Endothelial cell of umbilical vein (primary cell): Measurements from ENCODE around the gene ABHD8. TPM values are rescaled to one million over a fixed set of nuclear protein-coding genes. Genes with fewer than 3 reads are reported as not detected.

Source experiments
- BruUV-seq: library from RNA; stranded (reverse); fragments of 400-500 nt; replicated peaks from 2 replicates; lab custom pipeline; 2021; lab: Mats Ljungman, UMichigan
- CTCF ChIA-PET: fragments of 300-600, 350-600 bp; sonication (Branson Sonifier 250); formaldehyde crosslinking; loops from one replicate; lab custom pipeline; 2021; ENCODE audit warnings: antibody characterized with exemption, inconsistent platforms; lab: Charles Lee
- POLR2A ChIA-PET: fragments of 300-600, 350-600 bp; sonication (Branson Sonifier 250); formaldehyde crosslinking; loops from one replicate; lab custom pipeline; 2021; ENCODE audit warnings: antibody characterized with exemption, inconsistent platforms; lab: Charles Lee
- DNase-seq: peaks from one replicate; pipeline ENCODE4 v3.0.0-alpha.2; 2011; ENCODE audit warnings: low read depth, low spot score
- FAIRE-seq: peaks from 2 replicates; lab custom pipeline; 2011; peaks lifted over from hg19 to GRCh38; lab: Jason Lieb, UNC
- H2AFZ ChIP-seq: 2 replicates; pipeline ENCODE4 v1.6.0; 2012; ENCODE audit warnings: low read depth, low read length, control low read depth, inconsistent platforms
- H3K27ac ChIP-seq: 2 replicates; pipeline ENCODE4 v1.5.1; 2011; ENCODE audit warnings: low read depth, mild to moderate bottlenecking, control low read depth, low read length, moderate library complexity; ENCODE audit not compliant: insufficient read depth
- H3K27me3 ChIP-seq, 2 experiments: 2 replicates each; pipeline versions ENCODE4 v1.6.0 to v1.6.1; 2011; ENCODE audit warnings: low read length in 2 of 2, mixed read lengths in 1 of 2; ENCODE audit not compliant: control insufficient read depth in 2 of 2, insufficient read depth in 2 of 2
- H3K36me3 ChIP-seq, 2 experiments: 2 replicates in 1 of 2; 3 replicates in 1 of 2; pipeline ENCODE4 v1.5.1; 2011; ENCODE audit warnings: low read length in 2 of 2, mild to moderate bottlenecking in 1 of 2, moderate library complexity in 1 of 2; ENCODE audit not compliant: control insufficient read depth in 2 of 2, insufficient read depth in 2 of 2; ENCODE audit errors: extremely low read depth in 1 of 2
- H3K4me1 ChIP-seq: 3 replicates; pipeline ENCODE4 v1.5.1; 2011; ENCODE audit warnings: mild to moderate bottlenecking, low read length; ENCODE audit not compliant: control insufficient read depth, insufficient read depth; ENCODE audit errors: extremely low read depth
- H3K4me2 ChIP-seq: 2 replicates; pipeline ENCODE4 v1.6.1; 2011; ENCODE audit warnings: low read length, control low read depth, mixed read lengths; ENCODE audit not compliant: insufficient read depth
- H3K4me3 ChIP-seq, 3 experiments: fragments of 200-600 bp in 1 of 3; sonication (generic), shearing (Covaris generic) in 1 of 3; replicated peaks in 1 of 3; 2 replicates each; pipeline ENCODE4 v1.5.1; 2011 to 2016; ENCODE audit warnings: control low read depth in 3 of 3, low read length in 3 of 3, mild to moderate bottlenecking in 2 of 3, inconsistent platforms in 1 of 3, low read depth in 1 of 3, moderate library complexity in 1 of 3; ENCODE audit not compliant: insufficient read depth in 1 of 3
- H3K79me2 ChIP-seq: 2 replicates; pipeline ENCODE4 v1.6.0; 2012; ENCODE audit warnings: low read length, inconsistent platforms; ENCODE audit not compliant: control insufficient read depth, insufficient read depth
- H3K9ac ChIP-seq: replicated peaks from 2 replicates; pipeline ENCODE3; 2011; ENCODE audit warnings: low read length, control low read depth; ENCODE audit not compliant: insufficient read depth; ENCODE audit errors: extremely low read depth
- H3K9me1 ChIP-seq: replicated peaks from 3 replicates; pipeline ENCODE4 v1.6.0; 2011; ENCODE audit warnings: mild to moderate bottlenecking, low read length; ENCODE audit not compliant: control insufficient read depth, insufficient read depth; ENCODE audit errors: extremely low read depth
- H3K9me3 ChIP-seq: replicated peaks from 2 replicates; pipeline ENCODE4 v1.5.1; 2012; ENCODE audit warnings: low read length, inconsistent platforms; ENCODE audit not compliant: control insufficient read depth, insufficient read depth
- H4K20me1 ChIP-seq: replicated peaks from 2 replicates; pipeline ENCODE3; 2011; ENCODE audit warnings: mild to moderate bottlenecking, low read length; ENCODE audit not compliant: control insufficient read depth, insufficient read depth; ENCODE audit errors: extremely low read depth
- EZH2 ChIP-seq: IDR thresholded peaks from 2 replicates; pipeline ENCODE4 v1.6.1; 2012; ENCODE audit warnings: borderline replicate concordance, low read depth, mild to moderate bottlenecking, moderate library complexity, low read length, inconsistent platforms; ENCODE audit not compliant: severe bottlenecking
- FOS ChIP-seq: IDR thresholded peaks from 2 replicates; pipeline ENCODE4 v1.6.1; 2011; ENCODE audit warnings: mild to moderate bottlenecking, low read length, moderate library complexity, borderline replicate concordance; ENCODE audit not compliant: insufficient read depth
- GATA2 ChIP-seq: IDR thresholded peaks from 2 replicates; pipeline ENCODE4 v1.7.0; 2011; ENCODE audit warnings: low read depth, mild to moderate bottlenecking, moderate library complexity, mixed read lengths, low read length; ENCODE audit not compliant: insufficient read length, insufficient read depth
- JUN ChIP-seq: IDR thresholded peaks from 2 replicates; pipeline ENCODE4 v1.6.1; 2011; ENCODE audit warnings: borderline replicate concordance, low read depth; ENCODE audit not compliant: insufficient read length, insufficient read depth
- MYC ChIP-seq: IDR thresholded peaks from one replicate; pipeline ENCODE4 v1.6.1; 2011; ENCODE audit warnings: mild to moderate bottlenecking, low read depth, low read length
- POLR2A ChIP-seq: IDR thresholded peaks from 2 replicates; pipeline ENCODE4 v1.6.1; 2012; ENCODE audit warnings: low read depth, mild to moderate bottlenecking, control low read depth, low read length
- POLR2AphosphoS5 ChIP-seq: IDR thresholded peaks from 2 replicates; pipeline ENCODE4 v1.6.1; 2012; ENCODE audit warnings: low read depth, mild to moderate bottlenecking, control low read depth, low read length, moderate library complexity; ENCODE audit not compliant: insufficient read depth
- dilution Hi-C: fragments of 300-500 bp; cut with MboI; formaldehyde crosslinking; loops from one replicate; pipeline ENCODE4 v1.15.0; 2019; ENCODE audit warnings: low sequenced_read_pairs; ENCODE audit not compliant: extremely low pct_ligation_motif_present
- intact Hi-C: fragments of 100-400 bp; cut with micrococcal nuclease; formaldehyde crosslinking; loops from one replicate; pipeline ENCODE4 v1.10.0; 2022
- polyA plus RNA-seq, 4 experiments: library from polyadenylated mRNA; depleted of rRNA in 3 of 4; stranded (reverse) in 3 of 4; unstranded in 1 of 4; fragments of >200 nt; gene quantifications; 2 replicates each; pipeline versions ENCODE4 v1.2.1 to v1.2.3, GENCODE V29; 2011 to 2012; ENCODE audit warnings: missing spikeins in 1 of 4
- total RNA-seq: library from RNA; stranded (reverse); gene quantifications from 2 replicates; pipeline ENCODE4 v1.2.3, GENCODE V29; 2021
- TF ChIP-seq, protein P1 (sequence below): IDR thresholded peaks from 2 replicates; pipeline ENCODE4 v1.6.1; 2011; ENCODE audit not compliant: insufficient read depth, insufficient read length
- TF ChIP-seq, protein P2 (sequence below), 2 donors: IDR thresholded peaks; 1 replicate in 1 of 2; 2 replicates in 1 of 2; pipeline ENCODE4 v1.5.1; 2011; ENCODE audit warnings: low read length in 2 of 2, mild to moderate bottlenecking in 2 of 2, moderate library complexity in 2 of 2, control low read depth in 1 of 2, inconsistent platforms in 1 of 2, low read depth in 1 of 2; ENCODE audit not compliant: insufficient read depth in 1 of 2; ENCODE audit errors: extremely low read depth in 1 of 2

Gene ABHD8
- total and polyA plus RNA-seq, 2 donors (not counting 3 experiments of a cell fraction or from before 2014, with no cell fraction given) = 5.9 to 8.7 TPM

DNA sequence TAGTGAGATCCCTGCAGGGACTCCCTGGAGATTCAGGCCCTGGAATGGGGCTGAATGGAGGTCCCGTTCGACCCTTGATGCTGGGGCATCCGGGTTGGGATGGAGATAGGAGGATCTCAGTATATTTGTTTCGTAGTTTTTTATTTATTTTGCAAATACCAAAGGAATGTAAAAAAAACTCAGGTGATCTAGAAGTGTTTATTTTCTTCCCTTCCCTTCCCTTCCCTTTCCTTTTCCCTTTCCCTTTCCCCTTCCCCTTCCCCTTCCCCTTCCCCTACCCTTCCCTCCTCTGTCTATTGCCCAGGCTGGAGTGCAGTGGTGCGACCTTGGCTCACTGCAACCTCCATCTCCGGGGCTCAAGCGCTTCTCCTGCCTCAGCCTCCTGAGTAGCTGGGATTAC lies 38.6 kb upstream of the ABHD8 start:
- CTCF ChIA-PET = interaction anchor here (3.8 kb wide), 1 partner anchor 44 kb away, joined by 18 read pairs; no protein-coding TSS in a partner anchor
- FAIRE-seq (no peak), DNase-seq (no peak)
- BruUV-seq = no TSS peak
- Histone ChIP-seq H3K4me2 (no peak overlapping the region), H3K36me3 (no peaks in the 10 kb centered on the region), H3K79me2 (peaks cover 4% of the 10 kb centered on the region), H3K4me1 (peaks cover 12% of the 10 kb centered on the region), H3K27me3 (no peaks in the 10 kb centered on the region), H2AFZ (no peak overlapping the region), H3K27ac (no peak overlapping the region), H3K9ac (no peak overlapping the region), H3K9me3 (no peaks in the 10 kb centered on the region), H3K9me1 (no peaks in the 10 kb centered on the region), H4K20me1 (no peaks in the 10 kb centered on the region), H3K4me3 (no peak overlapping the region)
- dilution Hi-C loops (no loop called here), intact Hi-C loops (no loop called here)
- no peak for TF ChIP-seq FOS
- no peak for TF ChIP-seq POLR2A
- TF ChIP-seq MYC = no peak
- no peak for TF ChIP-seq EZH2
- TF ChIP-seq POLR2AphosphoS5 = no peak
- TF ChIP-seq, protein P1, sequence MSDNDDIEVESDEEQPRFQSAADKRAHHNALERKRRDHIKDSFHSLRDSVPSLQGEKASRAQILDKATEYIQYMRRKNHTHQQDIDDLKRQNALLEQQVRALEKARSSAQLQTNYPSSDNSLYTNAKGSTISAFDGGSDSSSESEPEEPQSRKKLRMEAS = no peak
- TF ChIP-seq JUN = no peak
- no peak for TF ChIP-seq GATA2
- TF ChIP-seq, protein P2, sequence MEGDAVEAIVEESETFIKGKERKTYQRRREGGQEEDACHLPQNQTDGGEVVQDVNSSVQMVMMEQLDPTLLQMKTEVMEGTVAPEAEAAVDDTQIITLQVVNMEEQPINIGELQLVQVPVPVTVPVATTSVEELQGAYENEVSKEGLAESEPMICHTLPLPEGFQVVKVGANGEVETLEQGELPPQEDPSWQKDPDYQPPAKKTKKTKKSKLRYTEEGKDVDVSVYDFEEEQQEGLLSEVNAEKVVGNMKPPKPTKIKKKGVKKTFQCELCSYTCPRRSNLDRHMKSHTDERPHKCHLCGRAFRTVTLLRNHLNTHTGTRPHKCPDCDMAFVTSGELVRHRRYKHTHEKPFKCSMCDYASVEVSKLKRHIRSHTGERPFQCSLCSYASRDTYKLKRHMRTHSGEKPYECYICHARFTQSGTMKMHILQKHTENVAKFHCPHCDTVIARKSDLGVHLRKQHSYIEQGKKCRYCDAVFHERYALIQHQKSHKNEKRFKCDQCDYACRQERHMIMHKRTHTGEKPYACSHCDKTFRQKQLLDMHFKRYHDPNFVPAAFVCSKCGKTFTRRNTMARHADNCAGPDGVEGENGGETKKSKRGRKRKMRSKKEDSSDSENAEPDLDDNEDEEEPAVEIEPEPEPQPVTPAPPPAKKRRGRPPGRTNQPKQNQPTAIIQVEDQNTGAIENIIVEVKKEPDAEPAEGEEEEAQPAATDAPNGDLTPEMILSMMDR (IDR thresholded peaks at IDR 0.05; ENCODE audit: extremely low read depth in 1 of 2, insufficient read depth in 1 of 2, low read depth in 1 of 2, low read length in 2 of 2) = no peak
- POLR2A ChIA-PET = interaction anchor here (0.7 kb wide), 1 partner anchor 47 kb away, joined by 7 read pairs; no protein-coding TSS in a partner anchor
